Uterus (tissue), 4 donors: ENCODE results near the gene INAVA. TPM values are rescaled to one million over a fixed set of nuclear protein-coding genes. Genes with fewer than 3 reads are reported as not detected.
"Not testable (repeated sequence)": the region's sequence is repeated elsewhere in the genome, so short reads cannot be mapped to it uniquely, and the experiment has no call there.

Experiments used
- DNase-seq, 2 donors: peaks; one replicate each; pipeline ENCODE4 v3.0.0-alpha.2; 2019 to 2020
- H3K27ac ChIP-seq, 2 donors: fragments of 200-600 bp; sonication (generic); 1 replicate in 1 of 2; 2 replicates in 1 of 2; pipeline ENCODE4 v1.5.1; 2016 to 2018
- H3K27me3 ChIP-seq, 2 donors: fragments of 200-600 bp; sonication (generic); one replicate each; pipeline ENCODE4 v1.5.1; 2018 to 2019; ENCODE audit warnings: control low read depth in 1 of 2
- H3K36me3 ChIP-seq, 2 donors: fragments of 200-600 bp; sonication (generic); one replicate each; pipeline ENCODE4 v1.5.1; 2019; ENCODE audit warnings: control low read depth in 1 of 2
- H3K4me1 ChIP-seq, 2 donors: fragments of 200-600 bp; sonication (generic); one replicate each; pipeline ENCODE4 v1.5.1; 2018 to 2019; ENCODE audit warnings: control low read depth in 1 of 2
- H3K4me3 ChIP-seq, 2 donors: fragments of 200-600 bp; sonication (generic); 1 replicate in 1 of 2; 2 replicates in 1 of 2; pipeline ENCODE4 v1.5.1; 2018 to 2019; ENCODE audit warnings: mild to moderate bottlenecking in 1 of 2
- H3K9me3 ChIP-seq, 2 donors: fragments of 200-600 bp; sonication (generic); one replicate each; pipeline ENCODE4 v1.5.1; 2019; ENCODE audit warnings: control low read depth in 1 of 2
- CTCF ChIP-seq, 4 experiments: fragments of 200-600 bp in 2 of 4; fragments of 450-650 bp in 2 of 4; sonication (generic) in 2 of 4; IDR thresholded peaks; one replicate each; pipeline ENCODE4 v1.5.1; 2016 to 2019; ENCODE audit warnings: antibody characterized with exemption in 4 of 4, mild to moderate bottlenecking in 2 of 4, moderate library complexity in 1 of 4
- POLR2A ChIP-seq, 2 donors: fragments of 450-650 bp; IDR thresholded peaks; one replicate each; pipeline ENCODE4 v1.6.1; 2016; ENCODE audit warnings: antibody characterized with exemption in 2 of 2, mild to moderate bottlenecking in 1 of 2, moderate library complexity in 1 of 2
- intact Hi-C: fragments of 100-400 bp; cut with DNase I; formaldehyde crosslinking; loops from one replicate; pipeline ENCODE4 v1.15.1; 2023; ENCODE audit warnings: low total_unique reads
- total RNA-seq, 4 donors: library from RNA; depleted of rRNA in 3 of 4; stranded (reverse); fragments of >200 nt in 3 of 4; gene quantifications; one replicate each; pipeline versions ENCODE4 v1.1.0 to v1.2.4, GENCODE V29; 2014 to 2023
- donor health status: DM: yes; HTN: yes; CAD: no.

Gene INAVA
- total RNA-seq, 4 donors from 2014 or later, result 0.59 to 8.5 (median 1.5) TPM; not detected in 1

GRCh38 chr1:200929530-200930278, 35.0 kb downstream of the INAVA start:
- Histone ChIP-seq H3K9me3 (no peaks in the 10 kb centered on the region), H3K36me3 (no peaks in the 10 kb centered on the region), H3K4me3 (no peak overlapping the region), H3K4me1 (no peaks in the 10 kb centered on the region), H3K27ac (no peak overlapping the region), H3K27me3 (no peaks in the 10 kb centered on the region)
- intact Hi-C loops, result no loop called here
- no peak for TF ChIP-seq CTCF (IDR thresholded peaks at IDR 0.05)
- TF ChIP-seq POLR2A (IDR thresholded peaks at IDR 0.05), result no peak
- no peak for DNase-seq

- H3K27ac ChIP-seq, H3K4me3 ChIP-seq, intact Hi-C loops, DNase-seq, H3K36me3 ChIP-seq, H3K4me1 ChIP-seq, H3K27me3 ChIP-seq, H3K9me3 ChIP-seq: not testable (repeated sequence)
Measured at GRCh38 chr1:200930285-200930684, 35.6 kb downstream of the INAVA start.

GRCh38 chr1:200931776-200932175, 37.1 kb downstream of the INAVA start:
- H3K36me3 ChIP-seq, result no peaks in the 10 kb centered on the region
- no peaks in the 10 kb centered on the region for H3K27me3 ChIP-seq
- H3K27ac ChIP-seq, result no peak overlapping the region
- DNase-seq, result no peak
- H3K4me3 ChIP-seq, result no peak overlapping the region
- no peaks in the 10 kb centered on the region for H3K9me3 ChIP-seq
- intact Hi-C loops, result no loop called here
- TF ChIP-seq CTCF (IDR thresholded peaks at IDR 0.05) (no peak), POLR2A (IDR thresholded peaks at IDR 0.05) (no peak)
- no peaks in the 10 kb centered on the region for H3K4me1 ChIP-seq

- no peaks in the 10 kb centered on the region for H3K36me3 ChIP-seq
- no peak for TF ChIP-seq CTCF (IDR thresholded peaks at IDR 0.05)
- TF ChIP-seq POLR2A (IDR thresholded peaks at IDR 0.05), result no peak
- DNase-seq, result no peak
- intact Hi-C loops, result no loop called here
- H3K4me1 ChIP-seq, result no peaks in the 10 kb centered on the region
- no peak overlapping the region for H3K4me3 ChIP-seq
- no peaks in the 10 kb centered on the region for H3K9me3 ChIP-seq
- H3K27me3 ChIP-seq, result no peaks in the 10 kb centered on the region
- H3K27ac ChIP-seq, result no peak overlapping the region
Measured at GRCh38 chr1:200934676-200935245, 40.1 kb downstream of the INAVA start.

GRCh38 chr1:200935286-200935962, 40.7 kb downstream of the INAVA start:
- H3K4me3 ChIP-seq, H3K4me1 ChIP-seq, H3K36me3 ChIP-seq, H3K27me3 ChIP-seq, H3K27ac ChIP-seq, DNase-seq, H3K9me3 ChIP-seq, intact Hi-C loops: not testable (repeated sequence)

GRCh38 chr1:200938955-200939354, 44.3 kb downstream of the INAVA start:
- TF ChIP-seq CTCF (IDR thresholded peaks at IDR 0.05) (no peak), POLR2A (IDR thresholded peaks at IDR 0.05) (no peak)
- Histone ChIP-seq H3K27ac (no peak overlapping the region), H3K27me3 (no peaks in the 10 kb centered on the region), H3K4me1 (no peaks in the 10 kb centered on the region), H3K9me3 (peaks cover 0 to 7% of the 10 kb centered on the region in 2 donors), H3K4me3 (no peak overlapping the region), H3K36me3 (no peaks in the 10 kb centered on the region)
- intact Hi-C loops, result no loop called here
- no peak for DNase-seq
